Limb (tissue), 2 donors: ENCODE measurements around the gene C16orf74.

Experiments used
- DNase-seq, 2 donors: peaks; one replicate each; pipeline ENCODE4 v3.0.0-alpha.2; 2016; ENCODE audit errors: extremely low spot score in 2 of 2

The C16orf74 gene

DNA sequence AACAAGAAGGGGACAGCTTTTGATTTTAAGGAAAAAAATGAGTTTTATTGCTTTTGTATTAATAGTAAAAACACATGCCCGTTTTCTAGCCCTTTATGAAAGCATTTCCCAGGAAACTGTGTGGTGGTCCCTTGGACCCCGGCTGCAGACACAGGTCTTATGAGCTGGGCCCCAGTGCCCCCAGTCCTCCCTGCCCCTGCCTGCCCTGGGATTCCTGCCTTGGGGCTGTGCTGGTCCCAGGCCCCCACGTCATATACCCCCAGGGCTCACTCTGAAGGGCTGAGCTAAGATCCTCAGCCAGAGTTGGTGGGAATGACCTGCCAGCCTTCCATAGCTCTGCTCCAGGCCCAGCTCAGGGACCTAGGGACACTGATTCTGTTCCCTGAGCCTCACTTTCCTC, 92.9 kb downstream of the C16orf74 start:
- no peak for DNase-seq
